Measurements from ENCODE around the gene PIAS2.

The PIAS2 gene

DNA sequence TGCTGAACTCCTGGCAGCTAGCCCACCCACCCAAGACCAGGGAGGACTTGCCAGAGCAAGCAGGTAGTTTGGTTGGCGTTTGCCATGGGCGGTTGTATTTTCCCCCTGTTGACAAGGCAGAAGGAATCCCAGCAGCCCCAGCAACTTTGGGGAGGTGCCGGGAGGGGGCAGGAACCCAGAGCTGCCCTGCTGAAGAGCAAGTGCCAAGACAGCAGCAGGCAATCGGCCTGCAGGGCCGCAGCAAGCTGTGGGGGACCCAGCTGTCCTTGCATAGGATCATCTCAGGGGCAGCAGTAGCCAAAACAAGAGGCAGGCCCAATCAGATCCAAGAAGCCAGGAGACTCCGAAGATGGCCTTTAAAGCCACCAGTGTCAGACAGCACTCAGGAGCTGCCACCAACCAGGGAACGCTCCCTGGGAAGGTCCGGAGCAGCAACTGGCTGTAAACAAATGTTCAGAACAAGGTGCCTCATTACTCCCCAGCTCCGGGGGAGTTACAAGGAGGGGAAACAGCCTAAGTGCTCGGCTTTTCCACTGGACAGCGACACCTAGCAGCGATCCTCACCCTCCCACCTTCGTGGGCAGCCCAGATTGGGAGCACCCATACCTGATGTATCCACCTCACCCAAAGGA lies 162.5 kb downstream of the PIAS2 start:
- DNase-seq (ENCODE audit: low read depth, low spot score): no peak
- no peak overlapping the region for H3K4me3 ChIP-seq (ENCODE audit: low read depth, low read length)
- CTCF ChIA-PET: no interaction called here

DNA sequence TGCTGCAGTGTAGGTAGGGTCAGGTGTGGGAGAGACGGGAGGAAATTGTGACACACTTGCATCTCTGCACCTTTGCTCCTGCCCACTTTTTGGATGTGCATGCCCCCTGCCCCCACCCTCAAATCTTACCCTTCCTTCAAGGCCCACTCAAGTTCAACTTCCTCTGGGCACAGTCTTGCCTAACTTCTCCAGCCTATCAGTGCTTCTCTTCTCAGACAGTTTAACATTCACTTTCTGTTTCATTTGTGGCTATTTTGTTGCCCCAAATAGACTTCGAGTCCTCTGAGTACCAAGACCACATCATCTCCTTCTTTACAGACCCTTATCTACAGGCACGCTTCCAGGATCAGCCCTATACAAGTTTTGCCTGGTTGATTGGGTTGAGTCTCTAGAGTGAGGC lies 163.1 kb downstream of the PIAS2 start:
- no peak for DNase-seq (ENCODE audit: low read depth, low spot score)
- CTCF ChIA-PET: no interaction called here
- TF ChIP-seq, protein P1, sequence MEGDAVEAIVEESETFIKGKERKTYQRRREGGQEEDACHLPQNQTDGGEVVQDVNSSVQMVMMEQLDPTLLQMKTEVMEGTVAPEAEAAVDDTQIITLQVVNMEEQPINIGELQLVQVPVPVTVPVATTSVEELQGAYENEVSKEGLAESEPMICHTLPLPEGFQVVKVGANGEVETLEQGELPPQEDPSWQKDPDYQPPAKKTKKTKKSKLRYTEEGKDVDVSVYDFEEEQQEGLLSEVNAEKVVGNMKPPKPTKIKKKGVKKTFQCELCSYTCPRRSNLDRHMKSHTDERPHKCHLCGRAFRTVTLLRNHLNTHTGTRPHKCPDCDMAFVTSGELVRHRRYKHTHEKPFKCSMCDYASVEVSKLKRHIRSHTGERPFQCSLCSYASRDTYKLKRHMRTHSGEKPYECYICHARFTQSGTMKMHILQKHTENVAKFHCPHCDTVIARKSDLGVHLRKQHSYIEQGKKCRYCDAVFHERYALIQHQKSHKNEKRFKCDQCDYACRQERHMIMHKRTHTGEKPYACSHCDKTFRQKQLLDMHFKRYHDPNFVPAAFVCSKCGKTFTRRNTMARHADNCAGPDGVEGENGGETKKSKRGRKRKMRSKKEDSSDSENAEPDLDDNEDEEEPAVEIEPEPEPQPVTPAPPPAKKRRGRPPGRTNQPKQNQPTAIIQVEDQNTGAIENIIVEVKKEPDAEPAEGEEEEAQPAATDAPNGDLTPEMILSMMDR (IDR thresholded peaks at IDR 0.05; ENCODE audit: insufficient read depth, low read length, missing control alignments): no peak
- POLR2A ChIA-PET: no interaction called here
- H3K4me3 ChIP-seq (ENCODE audit: low read depth, low read length): no peak overlapping the region

More for the DNA sequence above, 162.5 kb downstream of the PIAS2 start:
- POLR2A ChIA-PET: no interaction called here
- TF ChIP-seq, protein P1 (IDR thresholded peaks at IDR 0.05; ENCODE audit: insufficient read depth, low read length, missing control alignments): no peak
